ENCODE measurements around the gene ASH1L.
"Not testable (repeated sequence)": the region's sequence is repeated elsewhere in the genome, so short reads cannot be mapped to it uniquely, and the experiment has no call there.

Gene ASH1L

GRCh38 chr1:155493595-155493994 is 69.0 kb downstream of the ASH1L start:
- not testable (repeated sequence) for DNase-seq (ENCODE audit: low spot score)

- DNase-seq (ENCODE audit: low spot score) = not testable (repeated sequence)
These were observed 74.2 kb downstream of the ASH1L start for GRCh38 chr1:155488419-155488818.

- no peak for DNase-seq (ENCODE audit: low spot score)
These were observed 75.1 kb downstream of the ASH1L start for GRCh38 chr1:155487541-155487940.

- DNase-seq (ENCODE audit: low spot score) = not testable (repeated sequence)
These were observed 75.7 kb downstream of the ASH1L start for GRCh38 chr1:155486952-155487351.

- DNase-seq (ENCODE audit: low spot score) = no peak
These were observed 76.7 kb downstream of the ASH1L start for GRCh38 chr1:155485945-155486344.

- DNase-seq (ENCODE audit: low spot score) = no peak
These were observed 77.4 kb downstream of the ASH1L start for GRCh38 chr1:155485222-155485621.

- DNase-seq (ENCODE audit: low spot score) = no peak
These were observed 80.8 kb downstream of the ASH1L start for GRCh38 chr1:155481741-155482241.

- no peak for DNase-seq (ENCODE audit: low spot score)
These were observed 83.4 kb downstream of the ASH1L start for GRCh38 chr1:155479205-155479604.

GRCh38 chr1:155478270-155478852 is 84.2 kb downstream of the ASH1L start:
- no peak for DNase-seq (ENCODE audit: low spot score)

GRCh38 chr1:155474146-155474545 is 88.5 kb downstream of the ASH1L start:
- no peak for DNase-seq (ENCODE audit: low spot score)

GRCh38 chr1:155473151-155473821 is 89.3 kb downstream of the ASH1L start:
- no peak for DNase-seq (ENCODE audit: low spot score)

GRCh38 chr1:155472491-155473083 is 90.0 kb downstream of the ASH1L start:
- DNase-seq (ENCODE audit: low spot score) = no peak

- no peak for DNase-seq (ENCODE audit: low spot score)
These were observed 90.7 kb downstream of the ASH1L start for GRCh38 chr1:155471891-155472290.

- DNase-seq (ENCODE audit: low spot score) = no peak
These were observed 91.6 kb downstream of the ASH1L start for GRCh38 chr1:155471026-155471425.

- DNase-seq (ENCODE audit: low spot score) = no peak
These were observed 95.6 kb downstream of the ASH1L start for GRCh38 chr1:155466996-155467395.

GRCh38 chr1:155466617-155466972 is 96.0 kb downstream of the ASH1L start:
- no peak for DNase-seq (ENCODE audit: low spot score)

- no peak for DNase-seq (ENCODE audit: low spot score)
These were observed 98.5 kb downstream of the ASH1L start for GRCh38 chr1:155463865-155464650.

- no peak for DNase-seq (ENCODE audit: low spot score)
These were observed 104.5 kb downstream of the ASH1L start for GRCh38 chr1:155458111-155458510.

- no peak for DNase-seq (ENCODE audit: low spot score)
These were observed 105.3 kb downstream of the ASH1L start for GRCh38 chr1:155457266-155457665.

- DNase-seq (ENCODE audit: low spot score) = no peak
These were observed 106.9 kb downstream of the ASH1L start for GRCh38 chr1:155455588-155456195.

- DNase-seq (ENCODE audit: low spot score) = no peak
These were observed 108.5 kb downstream of the ASH1L start for GRCh38 chr1:155454096-155454495.

GRCh38 chr1:155453141-155453540 is 109.5 kb downstream of the ASH1L start:
- DNase-seq (ENCODE audit: low spot score) = no peak

Data from left forelimb (tissue), 1 donor.